Activated effector memory CD4-positive, alpha-beta T cell treated with Interleukin-2 at 50 U/mL for 16 hours (primary cell): Measurements from ENCODE around the gene NCK2.
"Not testable (repeated sequence)": the region's sequence is repeated elsewhere in the genome, so short reads cannot be mapped to it uniquely, and the experiment has no call there.

Experiments used
- DNase-seq: peaks from one replicate; pipeline ENCODE4 v3.0.0-alpha.2; 2020

The NCK2 gene

GRCh38 chr2:105757433-105757832, 12.7 kb downstream of the NCK2 start:
- DNase-seq = no peak

GRCh38 chr2:105760191-105760590, 15.5 kb downstream of the NCK2 start:
- no peak for DNase-seq

- DNase-seq = no peak
These were observed 16.1 kb downstream of the NCK2 start for GRCh38 chr2:105760639-105761337.

- no peak for DNase-seq
These were observed 17.3 kb downstream of the NCK2 start for GRCh38 chr2:105761931-105762515.

- DNase-seq = no peak
These were observed 18.4 kb downstream of the NCK2 start for GRCh38 chr2:105763076-105763475.

GRCh38 chr2:105764059-105764458, 19.3 kb downstream of the NCK2 start:
- DNase-seq = no peak

- no peak for DNase-seq
These were observed 20.9 kb downstream of the NCK2 start for GRCh38 chr2:105765415-105766299.

GRCh38 chr2:105766300-105766866, 21.7 kb downstream of the NCK2 start:
- DNase-seq = no peak

- DNase-seq = no peak
These were observed 23.5 kb downstream of the NCK2 start for GRCh38 chr2:105768176-105768575.

GRCh38 chr2:105768961-105769452, 24.3 kb downstream of the NCK2 start:
- no peak for DNase-seq

GRCh38 chr2:105769504-105769903, 24.8 kb downstream of the NCK2 start:
- no peak for DNase-seq

GRCh38 chr2:105770149-105770548, 25.4 kb downstream of the NCK2 start:
- no peak for DNase-seq

GRCh38 chr2:105771291-105771690, 26.6 kb downstream of the NCK2 start:
- not testable (repeated sequence) for DNase-seq

- no peak for DNase-seq
These were observed 27.1 kb downstream of the NCK2 start for GRCh38 chr2:105771836-105772235.

GRCh38 chr2:105772362-105772761, 27.6 kb downstream of the NCK2 start:
- DNase-seq = no peak

- no peak for DNase-seq
These were observed 28.9 kb downstream of the NCK2 start for GRCh38 chr2:105773568-105773967.

- no peak for DNase-seq
These were observed 30.1 kb downstream of the NCK2 start for GRCh38 chr2:105774781-105775337.

- no peak for DNase-seq
These were observed 31.3 kb downstream of the NCK2 start for GRCh38 chr2:105775809-105776559.

GRCh38 chr2:105776560-105776928, 31.8 kb downstream of the NCK2 start:
- no peak for DNase-seq

- no peak for DNase-seq
These were observed 32.3 kb downstream of the NCK2 start for GRCh38 chr2:105777031-105777482.

GRCh38 chr2:105777506-105778055, 32.9 kb downstream of the NCK2 start:
- no peak for DNase-seq

- DNase-seq = no peak
These were observed 33.4 kb downstream of the NCK2 start for GRCh38 chr2:105778080-105778607.
